Measurements from ENCODE around the gene PRPSAP1. TPM values are rescaled to one million over a fixed set of nuclear protein-coding genes. Genes with fewer than 3 reads are reported as not detected.
A peak's percentile ranks its signal among the peaks of the same experiment; 100 is the strongest.

The PRPSAP1 gene
- total and polyA plus RNA-seq, 2 of the 8 experiments (the other 6 are each of a cell fraction or from before 2014, with no cell fraction given): 32.0 to 54.2 TPM

DNA sequence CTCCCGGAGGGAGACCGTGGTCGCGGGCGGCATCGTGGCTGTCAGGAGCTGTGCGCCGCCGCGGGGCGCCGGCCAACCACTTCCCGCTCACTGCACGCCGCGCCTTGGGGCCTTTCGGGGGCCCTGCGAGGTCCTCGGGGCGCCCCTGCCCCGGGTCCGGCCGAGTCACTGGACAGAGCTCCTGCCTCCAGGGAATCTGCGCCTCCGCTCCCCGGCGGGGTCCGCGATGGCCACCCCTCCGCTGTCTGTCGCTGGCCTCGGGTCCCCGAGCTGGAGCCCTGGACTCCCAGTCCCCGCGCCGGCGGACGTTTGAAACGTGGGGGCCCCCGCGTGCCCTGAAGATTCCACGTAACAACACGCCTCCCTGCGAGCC, 45.8 kb downstream of the PRPSAP1 start, which contains the start of gene QRICH2:
Gene QRICH2 (minus strand): TSS at position 311 of the 373 bp plus-strand sequence. CDS start 278 bp downstream, at position 33.
- Histone ChIP-seq H3K4me3 (ENCODE audit: extremely low read depth in 1 of 4, insufficient read depth in 2 of 4, low read depth in 3 of 4, low read length in 4 of 4) (no peak within 1 kb of the TSS), H2BK15ac (ENCODE audit: low read length) (no peak within 1 kb of the TSS), H3K79me1 (ENCODE audit: low read depth, low read length) (no peaks in the 10 kb centered on the region), H4K20me1 (replicated peaks in 1 of 2; ENCODE audit: control insufficient read depth in 1 of 2, insufficient read depth in 2 of 2, low read length in 2 of 2) (peaks cover 1 to 2% of the 10 kb centered on the region in 2 experiments), H2BK5ac (ENCODE audit: low read depth, low read length) (no peak within 1 kb of the TSS; the same call in 1 of the 2 replicates), H3K4me2 (ENCODE audit: insufficient read depth in 1 of 2, low read depth in 2 of 2, low read length in 2 of 2) (no peak within 1 kb of the TSS), H4K91ac (replicated peaks; ENCODE audit: insufficient read length, low read length) (no peak within 1 kb of the TSS), H3K14ac (ENCODE audit: insufficient read length) (no peak within 1 kb of the TSS), H2AFZ (ENCODE audit: low read length) (no peak within 1 kb of the TSS), H3K18ac (ENCODE audit: extremely low read depth, low read length) (no peak within 1 kb of the TSS), H2BK20ac (ENCODE audit: low read length) (no peak within 1 kb of the TSS), H3K9ac (replicated peaks in 1 of 4; ENCODE audit: extremely low read depth in 1 of 4, low read depth in 3 of 4, low read length in 3 of 4) (no peak within 1 kb of the TSS), H3K23me2 (ENCODE audit: low read depth, low read length) (no peaks in the 10 kb centered on the region), H3K9me3 (ENCODE audit: insufficient read depth in 2 of 2, low read depth in 1 of 2, low read length in 1 of 2) (no peaks in the 10 kb centered on the region), H4K5ac (ENCODE audit: insufficient read length, low read depth, low read length) (no peak within 1 kb of the TSS), H3K79me2 (ENCODE audit: control insufficient read depth in 1 of 2, insufficient read depth in 2 of 2, low read length in 2 of 2) (no peaks in the 10 kb centered on the region), H2AK5ac (ENCODE audit: low read depth, low read length) (no peak within 1 kb of the TSS), H3K27me3 (replicated peaks in 1 of 4; ENCODE audit: control insufficient read depth in 3 of 4, extremely low read depth in 1 of 4, insufficient read depth in 3 of 4, low read length in 3 of 4) (no peaks in the 10 kb centered on the region), H3K27ac (ENCODE audit: low read depth, low read length) (no peak within 1 kb of the TSS), H3K4ac (replicated peaks; ENCODE audit: insufficient read length, low read depth, low read length) (no peak within 1 kb of the TSS), H3K36me3 (ENCODE audit: control insufficient read depth in 2 of 4, insufficient read depth in 4 of 4, low read length in 3 of 4) (peaks cover 0 to 19% (median 8%) of the 10 kb centered on the region in 4 experiments; a peak in 7 of 8 replicates), H4K8ac (ENCODE audit: extremely low read depth, insufficient read depth, low read length) (peak within 1 kb of the TSS; percentile 51; the same call in 1 of the 2 replicates), H3K4me1 (replicated peaks in 1 of 4; ENCODE audit: control insufficient read depth in 3 of 4, insufficient read depth in 4 of 4, low read length in 3 of 4) (no peaks in the 10 kb centered on the region), H3K23ac (ENCODE audit: insufficient read length) (no peak within 1 kb of the TSS), H2BK120ac (replicated peaks; ENCODE audit: low read depth, low read length) (no peak within 1 kb of the TSS), H2BK12ac (ENCODE audit: low read depth, low read length) (no peak within 1 kb of the TSS), H3K56ac (replicated peaks; ENCODE audit: insufficient read length, low read depth, low read length) (no peak within 1 kb of the TSS)
- POLR2A ChIA-PET (ENCODE audit: partially characterized antibody): interaction anchor here (0.7 kb wide), 1 partner anchor 89 kb away, joined by 3 read pairs; no protein-coding TSS in a partner anchor
- DNase-seq (ENCODE audit: low read depth in 1 of 2, low spot score in 2 of 2) (no peak), FAIRE-seq (no peak)
- 97% methylated on average over 38 of the region's 44 CpGs; no CpG with 5 or more reads in 1 of the 2 experiments for WGBS, 2 experiments (ENCODE audit: extremely low coverage in 1 of 2, insufficient coverage in 1 of 2, insufficient read length in 1 of 2, insufficient replicate concordance in 2 of 2, low coverage in 1 of 2, low lambda C conversion rate in 2 of 2, missing lambda C conversion rate in 1 of 2)
- CTCF ChIA-PET (ENCODE audit: partially characterized antibody): interaction anchor here (0.8 to 11.5 kb wide), 8 partner anchors 9 to 187 kb away, joined by 3 to 161 read pairs (median 6); partner anchors contain the start of gene SPHK1
- TF ChIP-seq MAFK (IDR thresholded peaks at IDR 0.05; ENCODE audit: low read depth, low read length) (no peak), TAF1 (IDR thresholded peaks at IDR 0.05; ENCODE audit: low read depth, low read length) (no peak), GABPA (IDR thresholded peaks at IDR 0.05; ENCODE audit: borderline replicate concordance, insufficient read depth, low read length) (no peak), BRCA1 (IDR thresholded peaks at IDR 0.05; ENCODE audit: low read depth, low read length) (no peak), RXRA (IDR thresholded peaks at IDR 0.05; ENCODE audit: insufficient read depth, low read depth, low read length) (no peak), JUN (IDR thresholded peaks at IDR 0.05; ENCODE audit: low read depth, low read length) (no peak), SP2 (IDR thresholded peaks at IDR 0.05; ENCODE audit: low read length) (no peak), TCF12 (IDR thresholded peaks at IDR 0.05; ENCODE audit: low read depth, low read length) (no peak)
- TF ChIP-seq, protein P1, sequence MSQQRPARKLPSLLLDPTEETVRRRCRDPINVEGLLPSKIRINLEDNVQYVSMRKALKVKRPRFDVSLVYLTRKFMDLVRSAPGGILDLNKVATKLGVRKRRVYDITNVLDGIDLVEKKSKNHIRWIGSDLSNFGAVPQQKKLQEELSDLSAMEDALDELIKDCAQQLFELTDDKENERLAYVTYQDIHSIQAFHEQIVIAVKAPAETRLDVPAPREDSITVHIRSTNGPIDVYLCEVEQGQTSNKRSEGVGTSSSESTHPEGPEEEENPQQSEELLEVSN (IDR thresholded peaks at IDR 0.05): no peak
